HCT116 (cell line): ENCODE data around the gene ITPR2.

Experiments used
- ATF3 ChIP-seq: IDR thresholded peaks from 2 replicates; pipeline ENCODE4 v1.6.1; 2012
- CTCF ChIP-seq, 3 experiments: fragments of 200-600 bp in 1 of 3; sonication (generic) in 1 of 3; IDR thresholded peaks in 2 of 3; conservative IDR thresholded peaks in 1 of 3; 2 replicates each; pipeline ENCODE4 v1.5.1; 2012 to 2017; ENCODE audit warnings: low read depth in 2 of 3, low read length in 2 of 3, antibody characterized with exemption in 1 of 3, borderline replicate concordance in 1 of 3, control low read depth in 1 of 3, mild to moderate bottlenecking in 1 of 3, mixed read lengths in 1 of 3, mixed run types in 1 of 3, moderate library complexity in 1 of 3; ENCODE audit not compliant: insufficient read depth in 1 of 3
- FOSL1 ChIP-seq: IDR thresholded peaks from 2 replicates; pipeline ENCODE4 v1.6.1; 2012; ENCODE audit warnings: low read depth
- JUND ChIP-seq: IDR thresholded peaks from 2 replicates; pipeline ENCODE4 v1.6.1; 2012
- POLR2AphosphoS5 ChIP-seq: IDR thresholded peaks from 2 replicates; pipeline ENCODE4 v1.6.1; 2011; ENCODE audit warnings: mild to moderate bottlenecking, low read depth, low read length, moderate library complexity
- RAD21 ChIP-seq: IDR thresholded peaks from 2 replicates; pipeline ENCODE4 v1.6.1; 2012; ENCODE audit warnings: low read depth, mild to moderate bottlenecking
- REST ChIP-seq: IDR thresholded peaks from 2 replicates; pipeline ENCODE4 v1.6.1; 2012; ENCODE audit warnings: low read depth
- SIN3A ChIP-seq: IDR thresholded peaks from 2 replicates; pipeline ENCODE4 v1.6.1; 2012; ENCODE audit warnings: low read depth
- YY1 ChIP-seq: IDR thresholded peaks from 2 replicates; pipeline ENCODE4 v1.6.1; 2011; ENCODE audit warnings: low read length, low read depth, moderate library complexity, mild to moderate bottlenecking; ENCODE audit not compliant: insufficient replicate concordance; ENCODE audit errors: extremely low read depth
- ZBTB33 ChIP-seq: IDR thresholded peaks from 2 replicates; pipeline ENCODE4 v1.6.1; 2011; ENCODE audit warnings: mild to moderate bottlenecking, low read length, moderate library complexity; ENCODE audit not compliant: insufficient replicate concordance; ENCODE audit errors: extremely low read depth

- TF ChIP-seq CTCF (IDR thresholded peaks at IDR 0.05 in 2 of 3, conservative IDR thresholded peaks at IDR 0.05 in 1 of 3; ENCODE audit: borderline replicate concordance in 1 of 3, insufficient read depth in 1 of 3, low read depth in 2 of 3, low read length in 2 of 3) (no peak), FOSL1 (no peak), POLR2AphosphoS5 (no peak), ATF3 (no peak), RAD21 (no peak), YY1 (no peak), REST (no peak), SIN3A (no peak; the same call in 1 of the 2 replicates), JUND (no peak), ZBTB33 (no peak)
These were observed 808 bp downstream of the ITPR2 start for GRCh38 chr12:26831951-26832821.
